Measurements from ENCODE around the gene PGA3. TPM values are rescaled to one million over a fixed set of nuclear protein-coding genes. Genes with fewer than 3 reads are reported as not detected.
"Not testable (repeated sequence)": the region's sequence is repeated elsewhere in the genome, so short reads cannot be mapped to it uniquely, and the experiment has no call there.

PGA3 gene
- total and polyA plus RNA-seq, 12 donors: 0.18 to 3.4 (median 0.77) TPM; not detected in 6

- Histone ChIP-seq H3K36me3 (no peaks in the 10 kb centered on the region), H3K27ac (no peak overlapping the region), H3K4me1 (peaks cover 0 to 15% (median 0%) of the 10 kb centered on the region in 9 donors), H3K4me3 (no peak overlapping the region), H3K27me3 (peaks cover 0 to 24% (median 7%) of the 10 kb centered on the region in 7 donors), H3K9me3 (peaks cover 0 to 5% (median 0%) of the 10 kb centered on the region in 11 donors)
- WGBS, 2 donors: 80 to 89% methylated on average over 6 of the region's 6 CpGs
- intact Hi-C loops (cut with DNase I): loop anchor here in 2 of 10 donors (5.0 to 10.0 kb wide), 2 partner anchors 43 to 340 kb away; no protein-coding TSS in a partner anchor
- TF ChIP-seq CTCF (IDR thresholded peaks at IDR 0.05): no peak
- ATAC-seq: no peak
- DNase-seq: no peak
Observed at GRCh38 chr11:61174949-61175348, 28.4 kb upstream of the PGA3 start.

GRCh38 chr11:61176446-61176845 lies 26.9 kb upstream of the PGA3 start:
- ATAC-seq (no peak), DNase-seq (no peak)
- H3K27ac ChIP-seq: no peak overlapping the region
- no peaks in the 10 kb centered on the region for H3K36me3 ChIP-seq
- H3K9me3 ChIP-seq: peaks cover 0 to 5% (median 0%) of the 10 kb centered on the region in 11 donors
- TF ChIP-seq CTCF (IDR thresholded peaks at IDR 0.05): no peak
- H3K4me1 ChIP-seq: peaks cover 0 to 14% (median 0%) of the 10 kb centered on the region in 9 donors
- H3K4me3 ChIP-seq: no peak overlapping the region
- H3K27me3 ChIP-seq: peaks cover 0 to 26% (median 7%) of the 10 kb centered on the region in 7 donors
- 55 to 62% methylated on average over 6 of the region's 6 CpGs for WGBS, 2 donors
- intact Hi-C loops (cut with DNase I): loop anchor here in 2 of 10 donors (5.0 to 10.0 kb wide), 2 partner anchors 44 to 342 kb away; no protein-coding TSS in a partner anchor

- intact Hi-C loops (cut with DNase I): loop anchor here in 2 of 10 donors (5.0 to 10.0 kb wide), 2 partner anchors 345 to 348 kb away; no protein-coding TSS in a partner anchor
- not testable (repeated sequence) for ATAC-seq
Observed at GRCh38 chr11:61180205-61180604, 23.1 kb upstream of the PGA3 start.

GRCh38 chr11:61181489-61181888 lies 21.8 kb upstream of the PGA3 start:
- H3K9me3 ChIP-seq: no peaks in the 10 kb centered on the region
- H3K4me3 ChIP-seq: no peak overlapping the region
- H3K36me3 ChIP-seq: no peaks in the 10 kb centered on the region
- WGBS, 2 donors: 94% methylated on average over 4 of the region's 4 CpGs
- no peak for ATAC-seq
- no peak overlapping the region for H3K27ac ChIP-seq
- intact Hi-C loops (cut with DNase I): loop anchor here in 2 of 10 donors (5.0 to 10.0 kb wide), 2 partner anchors 347 to 349 kb away; no protein-coding TSS in a partner anchor
- H3K27me3 ChIP-seq: peaks cover 0 to 10% (median 0%) of the 10 kb centered on the region in 7 donors
- no peaks in the 10 kb centered on the region for H3K4me1 ChIP-seq
- no peak for TF ChIP-seq CTCF (IDR thresholded peaks at IDR 0.05)
- DNase-seq: no peak

More at GRCh38 chr11:61180205-61180604, 23.1 kb upstream of the PGA3 start:
- not testable (repeated sequence) for H3K36me3 ChIP-seq, H3K9me3 ChIP-seq, DNase-seq, H3K27ac ChIP-seq, H3K4me3 ChIP-seq, H3K4me1 ChIP-seq
- 90 to 92% methylated on average over 6 of the region's 6 CpGs for WGBS, 2 donors
- H3K27me3 ChIP-seq: peaks cover 0 to 13% (median 3%) of the 10 kb centered on the region in 7 donors

- Histone ChIP-seq H3K4me1 (peaks cover 0 to 4% (median 0%) of the 10 kb centered on the region in 9 donors), H3K36me3 (no peaks in the 10 kb centered on the region), H3K9me3 (no peaks in the 10 kb centered on the region), H3K4me3 (no peak overlapping the region), H3K27me3 (peaks cover 0 to 18% (median 0%) of the 10 kb centered on the region in 7 donors), H3K27ac (no peak overlapping the region)
- intact Hi-C loops (cut with DNase I): loop anchor here in 2 of 10 donors (5.0 to 10.0 kb wide), 2 partner anchors 349 to 351 kb away; no protein-coding TSS in a partner anchor
- ATAC-seq (no peak), DNase-seq (no peak)
- TF ChIP-seq CTCF (IDR thresholded peaks at IDR 0.05): no peak
- 77 to 82% methylated on average over 4 of the region's 4 CpGs for WGBS, 2 donors
Observed at GRCh38 chr11:61183645-61184044, 19.7 kb upstream of the PGA3 start.

All from heart right ventricle (tissue), 16 donors.